Measurements from ENCODE around the gene CAPN8.

The CAPN8 gene

GRCh38 chr1:223652436-223652941, 13.0 kb downstream of the CAPN8 start:
- DNase-seq = no peak

GRCh38 chr1:223651291-223651991, 14.1 kb downstream of the CAPN8 start:
- DNase-seq = no peak

- DNase-seq = no peak
These were observed 15.0 kb downstream of the CAPN8 start for GRCh38 chr1:223650465-223650864.

GRCh38 chr1:223649222-223649621, 16.3 kb downstream of the CAPN8 start:
- DNase-seq = no peak

- DNase-seq = no peak
These were observed 18.3 kb downstream of the CAPN8 start for GRCh38 chr1:223647249-223647648.

GRCh38 chr1:223645903-223646302, 19.6 kb downstream of the CAPN8 start:
- no peak for DNase-seq

- DNase-seq = no peak
These were observed 23.3 kb downstream of the CAPN8 start for GRCh38 chr1:223642237-223642636.

GRCh38 chr1:223641523-223642039, 23.9 kb downstream of the CAPN8 start:
- no peak for DNase-seq

GRCh38 chr1:223639331-223639749, 26.2 kb downstream of the CAPN8 start:
- no peak for DNase-seq

GRCh38 chr1:223635236-223635635, 30.3 kb downstream of the CAPN8 start:
- no peak for DNase-seq

- no peak for DNase-seq
These were observed 31.1 kb downstream of the CAPN8 start for GRCh38 chr1:223634423-223634822.

GRCh38 chr1:223631956-223632355, 33.5 kb downstream of the CAPN8 start:
- no peak for DNase-seq

GRCh38 chr1:223631473-223631872, 34.0 kb downstream of the CAPN8 start:
- no peak for DNase-seq

- no peak for DNase-seq
These were observed 36.4 kb downstream of the CAPN8 start for GRCh38 chr1:223629126-223629457.

- DNase-seq = no peak
These were observed 37.0 kb downstream of the CAPN8 start for GRCh38 chr1:223628233-223629125.

- no peak for DNase-seq
These were observed 43.2 kb downstream of the CAPN8 start for GRCh38 chr1:223622132-223622842.

- no peak for DNase-seq
These were observed 44.2 kb downstream of the CAPN8 start for GRCh38 chr1:223621312-223621734.

- no peak for DNase-seq
These were observed 45.1 kb downstream of the CAPN8 start for GRCh38 chr1:223620297-223620897.

- no peak for DNase-seq
These were observed 46.8 kb downstream of the CAPN8 start for GRCh38 chr1:223618680-223619079.

- DNase-seq = no peak
These were observed 48.0 kb downstream of the CAPN8 start for GRCh38 chr1:223617323-223618070.

- DNase-seq = no peak
These were observed 48.9 kb downstream of the CAPN8 start for GRCh38 chr1:223616586-223616985.

- no peak for DNase-seq
These were observed 53.6 kb downstream of the CAPN8 start for GRCh38 chr1:223611936-223612335.
